ENCODE results near the gene SFT2D1. TPM values are rescaled to one million over a fixed set of nuclear protein-coding genes. Genes with fewer than 3 reads are reported as not detected.
"Not testable (repeated sequence)": the region's sequence is repeated elsewhere in the genome, so short reads cannot be mapped to it uniquely, and the experiment has no call there.

SFT2D1 gene
- total RNA-seq, 1 experiment from 2014 or later, result 88.2 TPM

DNA sequence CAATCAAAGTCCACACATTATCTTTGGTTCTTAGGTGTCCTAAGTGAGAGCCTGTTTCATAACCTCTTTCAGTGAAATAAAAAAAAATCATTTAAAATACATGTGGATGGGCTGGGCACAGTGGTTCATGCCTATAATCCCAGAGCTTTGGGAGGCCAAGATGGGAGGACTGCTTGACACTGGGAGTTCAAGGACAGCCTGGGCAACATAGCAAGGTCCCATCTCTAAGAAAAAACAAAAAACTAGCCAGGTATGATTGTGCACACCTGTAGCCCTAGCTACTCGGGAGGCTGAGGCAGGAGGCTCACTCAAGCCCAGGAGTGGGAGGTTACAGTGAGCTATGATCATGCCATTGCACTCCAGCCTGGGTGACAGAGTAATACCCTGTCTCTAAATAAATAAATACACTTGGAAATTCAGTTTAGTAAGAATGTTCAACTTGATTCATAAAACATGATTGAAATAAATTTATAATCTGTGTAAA is 36.8 kb upstream of the SFT2D1 start:
- no peaks in the 10 kb centered on the region for H3K27me3 ChIP-seq (replicated peaks)
- H3K4me3 ChIP-seq, result no peak overlapping the region
- H3K4me1 ChIP-seq (replicated peaks), result no peaks in the 10 kb centered on the region; the same call in 1 of the 2 replicates
- H3K9me3 ChIP-seq (replicated peaks), result no peaks in the 10 kb centered on the region
- peaks cover 6% of the 10 kb centered on the region for H3K36me3 ChIP-seq
- no peak for DNase-seq (ENCODE audit: low read depth in 1 of 2, low spot score in 2 of 2)
- H3K27ac ChIP-seq, result no peak overlapping the region

DNA sequence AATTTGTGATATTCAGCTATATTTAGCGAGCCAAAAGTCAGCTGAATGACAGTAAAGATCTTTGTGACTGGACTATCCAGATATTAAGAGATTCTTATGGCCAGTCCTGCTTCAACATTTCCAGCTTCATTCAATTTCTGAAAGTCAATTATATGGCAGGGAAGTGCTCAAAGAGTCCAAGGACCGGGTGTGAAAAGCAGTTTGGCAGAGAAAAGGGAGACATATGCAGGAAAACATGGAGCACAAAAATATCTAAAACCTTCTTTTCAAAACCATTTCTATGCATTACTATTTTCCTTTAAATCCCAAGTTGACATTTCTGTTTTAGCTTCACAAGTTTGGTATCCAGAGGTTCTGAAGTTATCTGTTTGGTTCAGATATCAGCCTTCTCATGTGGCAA is 35.4 kb upstream of the SFT2D1 start:
- Histone ChIP-seq H3K4me3 (no peak overlapping the region), H3K36me3 (no peaks in the 10 kb centered on the region), H3K27ac (no peak overlapping the region), H3K4me1 (replicated peaks) (no peaks in the 10 kb centered on the region; the same call in 1 of the 2 replicates), H3K27me3 (replicated peaks) (no peaks in the 10 kb centered on the region), H3K9me3 (replicated peaks) (no peaks in the 10 kb centered on the region)
- DNase-seq (ENCODE audit: low read depth in 1 of 2, low spot score in 2 of 2), result no peak

DNA sequence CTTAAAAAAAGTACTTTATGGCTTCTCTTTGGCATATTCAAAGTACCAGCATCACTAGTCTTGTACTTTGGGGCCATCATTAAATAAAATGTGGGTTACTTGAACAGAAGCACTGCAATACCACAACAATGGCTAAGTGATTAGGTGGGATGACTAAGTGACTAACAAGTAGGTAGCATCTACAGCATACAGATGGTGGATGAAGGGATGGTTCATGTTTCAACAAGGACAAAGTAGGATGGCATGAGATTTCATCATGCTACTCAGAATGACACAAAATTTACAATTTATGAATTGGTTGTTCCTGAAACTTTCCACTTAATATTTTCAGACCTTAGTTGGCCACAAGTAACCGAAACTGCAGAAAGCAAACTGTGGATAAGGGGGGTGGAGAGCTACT is 32.7 kb upstream of the SFT2D1 start:
- Histone ChIP-seq H3K27ac (no peak overlapping the region), H3K9me3 (replicated peaks) (no peaks in the 10 kb centered on the region), H3K36me3 (no peaks in the 10 kb centered on the region), H3K4me1 (replicated peaks) (no peaks in the 10 kb centered on the region; the same call in 1 of the 2 replicates), H3K27me3 (replicated peaks) (no peaks in the 10 kb centered on the region), H3K4me3 (no peak overlapping the region)
- no peak for DNase-seq (ENCODE audit: low read depth in 1 of 2, low spot score in 2 of 2)

DNA sequence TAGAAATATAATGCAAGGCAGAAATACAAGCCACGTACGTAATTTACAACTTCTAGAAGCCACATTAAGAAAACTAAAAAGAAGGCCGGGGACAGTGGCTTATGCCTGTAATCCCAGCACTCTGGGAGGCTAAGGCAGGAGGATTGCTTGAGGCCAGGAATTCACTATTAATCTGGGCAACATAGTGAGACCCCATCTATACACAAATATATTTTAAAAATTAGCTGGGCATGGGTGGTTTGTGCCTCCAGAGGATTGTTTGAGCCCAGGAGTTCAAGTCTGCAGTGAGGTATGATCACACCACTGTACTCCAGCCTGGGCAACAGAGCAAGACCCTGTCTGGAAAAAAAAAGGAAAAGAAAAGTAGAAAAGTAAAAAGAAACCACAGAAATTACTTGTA is 28.1 kb upstream of the SFT2D1 start:
- no peaks in the 10 kb centered on the region for H3K9me3 ChIP-seq (replicated peaks)
- H3K27me3 ChIP-seq (replicated peaks), result no peaks in the 10 kb centered on the region
- no peak overlapping the region for H3K4me3 ChIP-seq
- H3K27ac ChIP-seq, result no peak overlapping the region
- peaks cover 3% of the 10 kb centered on the region; the same call in 1 of the 2 replicates for H3K36me3 ChIP-seq
- H3K4me1 ChIP-seq (replicated peaks), result peaks cover 7% of the 10 kb centered on the region
- no peak for DNase-seq (ENCODE audit: low read depth in 1 of 2, low spot score in 2 of 2)

DNA sequence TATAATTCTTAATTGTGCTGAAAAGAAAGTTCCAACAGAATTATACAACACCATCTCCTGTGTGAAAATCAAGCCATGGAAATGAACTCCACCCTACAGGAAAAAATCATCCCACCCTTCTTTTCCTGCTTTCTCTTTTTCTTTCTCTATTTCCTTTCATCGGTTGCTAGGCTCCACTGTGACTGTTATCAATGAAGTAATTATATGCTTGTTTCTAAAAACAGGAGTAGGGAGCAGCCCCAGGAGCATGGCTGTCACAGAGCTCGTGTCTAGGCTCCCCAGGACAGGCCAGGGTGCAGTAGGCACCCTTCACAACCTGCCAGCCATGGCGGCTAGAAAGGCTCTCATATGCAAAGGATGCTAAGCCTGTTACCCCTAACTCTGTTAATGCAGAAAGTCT is 27.4 kb upstream of the SFT2D1 start:
- H3K36me3 ChIP-seq, result peaks cover 4% of the 10 kb centered on the region
- no peak overlapping the region for H3K4me3 ChIP-seq
- no peaks in the 10 kb centered on the region for H3K27me3 ChIP-seq (replicated peaks)
- H3K27ac ChIP-seq, result no peak overlapping the region
- DNase-seq (ENCODE audit: low read depth in 1 of 2, low spot score in 2 of 2), result no peak
- H3K9me3 ChIP-seq (replicated peaks), result no peaks in the 10 kb centered on the region
- H3K4me1 ChIP-seq (replicated peaks), result peaks cover 14% of the 10 kb centered on the region

DNA sequence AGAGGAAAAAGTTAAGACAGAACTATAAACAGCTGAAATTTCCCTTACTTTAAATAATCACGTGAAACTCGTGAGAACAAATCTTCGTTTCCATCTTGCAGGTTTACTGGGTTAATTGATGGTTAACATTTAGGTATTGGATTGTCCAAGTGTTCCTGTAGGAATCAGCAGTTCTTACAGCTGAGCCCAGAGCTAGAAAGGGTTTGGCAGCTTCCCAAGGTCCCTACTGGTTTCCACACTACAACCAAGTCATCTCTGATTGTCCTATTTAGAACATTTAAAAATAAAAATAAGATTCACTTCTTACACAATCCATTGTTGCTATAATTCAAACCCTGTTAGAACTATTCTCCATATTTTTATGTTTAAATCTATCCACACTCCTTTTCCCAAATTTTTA is 24.6 kb upstream of the SFT2D1 start:
- H3K27me3 ChIP-seq (replicated peaks), result no peaks in the 10 kb centered on the region
- no peaks in the 10 kb centered on the region for H3K9me3 ChIP-seq (replicated peaks)
- H3K36me3 ChIP-seq, result peaks cover 17% of the 10 kb centered on the region
- H3K4me3 ChIP-seq, result no peak overlapping the region
- H3K27ac ChIP-seq, result no peak overlapping the region
- DNase-seq (ENCODE audit: low read depth in 1 of 2, low spot score in 2 of 2), result no peak
- peaks cover 20% of the 10 kb centered on the region for H3K4me1 ChIP-seq (replicated peaks)

DNA sequence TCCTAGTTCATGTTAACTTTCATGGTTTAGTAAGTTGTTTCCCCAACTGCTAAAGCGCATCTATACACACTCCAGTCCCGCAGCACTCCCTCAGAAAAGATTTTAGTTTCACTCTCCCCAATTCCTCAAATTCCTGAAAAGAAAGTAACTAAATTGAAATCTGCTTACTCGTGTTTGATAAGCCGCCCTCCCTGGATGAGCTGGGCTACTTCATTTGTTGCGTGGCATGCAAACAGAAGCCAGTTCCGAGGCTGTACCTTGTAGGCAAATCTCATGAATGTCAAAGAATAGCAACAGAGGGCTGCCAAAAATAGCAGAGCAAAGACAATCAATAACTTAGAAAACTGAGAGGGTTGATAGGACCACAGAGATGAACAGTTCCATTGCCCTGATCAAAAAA is 23.5 kb upstream of the SFT2D1 start:
- Histone ChIP-seq H3K27me3 (replicated peaks) (no peaks in the 10 kb centered on the region), H3K36me3 (peaks cover 17% of the 10 kb centered on the region), H3K9me3 (replicated peaks) (no peaks in the 10 kb centered on the region), H3K4me3 (no peak overlapping the region), H3K4me1 (replicated peaks) (peaks cover 25% of the 10 kb centered on the region), H3K27ac (peak overlapping the region; percentile 85)
- peak; percentile 43 to 52 for DNase-seq (ENCODE audit: low read depth in 1 of 2, low spot score in 2 of 2)

DNA sequence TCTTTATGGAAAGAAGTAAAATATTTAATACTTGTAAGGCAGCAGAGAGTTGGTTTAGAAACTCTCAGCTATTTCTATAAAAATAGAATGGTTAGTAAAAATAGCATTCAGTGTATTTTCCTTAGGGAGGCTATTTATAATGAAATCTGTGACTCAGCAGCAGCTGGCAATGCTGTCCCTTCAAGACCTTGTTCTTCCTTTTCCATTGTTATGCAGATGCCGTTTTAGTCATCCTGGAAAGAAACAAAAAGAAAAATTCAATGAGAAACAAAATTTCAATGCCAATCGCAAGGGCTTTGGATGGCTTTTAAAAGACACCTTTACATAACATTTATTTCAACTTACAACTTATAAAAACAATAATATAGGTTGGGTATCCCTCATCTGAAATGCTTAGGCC is 22.9 kb upstream of the SFT2D1 start:
- DNase-seq (ENCODE audit: low read depth in 1 of 2, low spot score in 2 of 2), result peak in 1 of 2 experiments; percentile 63
- peak overlapping the region; percentile 85 for H3K27ac ChIP-seq

DNA sequence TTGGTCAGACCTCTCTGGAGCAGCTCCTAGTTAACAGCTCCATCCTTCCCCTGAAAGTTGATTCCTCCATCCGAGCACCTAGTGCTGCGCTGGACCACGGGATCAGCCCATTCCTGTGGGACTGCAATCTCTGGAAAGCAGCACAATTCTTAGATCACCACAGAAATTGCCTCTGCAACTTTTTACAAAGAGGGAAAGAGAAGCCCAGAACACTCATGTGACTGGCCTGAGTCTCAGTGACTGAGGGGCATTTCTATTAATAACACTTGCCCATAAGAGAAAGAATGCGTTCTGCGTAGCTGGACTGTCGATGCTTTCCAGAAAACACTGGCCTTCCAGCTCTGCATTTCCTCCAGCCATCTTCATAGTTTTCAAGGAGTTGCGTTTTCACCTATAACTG is 22.1 kb upstream of the SFT2D1 start:
- H3K9me3 ChIP-seq (replicated peaks), result no peaks in the 10 kb centered on the region
- no peak for DNase-seq (ENCODE audit: low read depth in 1 of 2, low spot score in 2 of 2)
- H3K4me3 ChIP-seq, result no peak overlapping the region
- peak overlapping the region; percentile 85 for H3K27ac ChIP-seq
- no peaks in the 10 kb centered on the region for H3K27me3 ChIP-seq (replicated peaks)
- peaks cover 34% of the 10 kb centered on the region for H3K4me1 ChIP-seq (replicated peaks)
- peaks cover 17% of the 10 kb centered on the region for H3K36me3 ChIP-seq

More for the DNA sequence above, 22.9 kb upstream of the SFT2D1 start:
- Histone ChIP-seq H3K4me3 (no peak overlapping the region), H3K9me3 (replicated peaks) (no peaks in the 10 kb centered on the region), H3K4me1 (replicated peaks) (peaks cover 31% of the 10 kb centered on the region), H3K36me3 (peaks cover 17% of the 10 kb centered on the region), H3K27me3 (replicated peaks) (no peaks in the 10 kb centered on the region)

DNA sequence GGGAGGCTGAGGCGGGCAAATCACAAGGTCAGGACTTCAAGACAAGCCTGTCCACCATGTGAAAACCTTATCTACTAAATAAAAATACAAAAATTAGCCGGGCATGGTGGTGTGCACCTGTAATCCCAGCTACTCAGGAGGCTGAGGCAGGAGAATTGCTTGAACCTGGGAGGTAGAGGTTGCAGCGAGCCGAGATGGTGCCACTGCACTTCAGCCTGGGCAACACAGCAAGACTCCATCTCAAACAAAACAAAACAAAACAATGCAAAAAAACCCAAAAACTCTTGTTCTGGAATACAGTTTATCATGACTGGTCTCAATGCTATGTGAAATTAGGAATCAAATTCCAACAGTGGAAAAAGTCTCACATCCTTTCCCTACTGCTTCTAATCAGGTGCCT is 20.1 kb upstream of the SFT2D1 start:
- H3K4me3 ChIP-seq; DNase-seq (ENCODE audit: low read depth in 1 of 2, low spot score in 2 of 2); H3K27me3 ChIP-seq (replicated peaks); H3K9me3 ChIP-seq (replicated peaks); H3K27ac ChIP-seq: not testable (repeated sequence)
- peaks cover 34% of the 10 kb centered on the region for H3K4me1 ChIP-seq (replicated peaks)
- peaks cover 17% of the 10 kb centered on the region for H3K36me3 ChIP-seq

DNA sequence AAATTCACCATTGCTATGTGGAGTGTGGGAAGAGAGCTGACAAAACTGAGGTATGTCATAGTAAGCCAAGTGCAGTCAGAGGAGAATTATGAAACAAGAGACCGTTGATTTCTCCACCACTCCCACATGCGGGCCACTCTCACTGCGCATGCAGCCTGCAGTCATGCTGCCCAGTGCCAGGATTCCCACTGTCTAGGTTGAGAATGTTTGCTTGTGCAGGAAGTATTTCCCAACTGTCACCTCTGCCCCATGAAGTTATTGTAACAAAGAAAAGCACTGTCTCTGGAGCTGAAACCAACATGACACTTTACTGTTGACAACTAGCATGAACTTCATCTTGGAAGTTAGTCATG is 18.7 kb upstream of the SFT2D1 start:
- H3K36me3 ChIP-seq, result peaks cover 13% of the 10 kb centered on the region
- peaks cover 33% of the 10 kb centered on the region for H3K4me1 ChIP-seq (replicated peaks)
- no peak overlapping the region for H3K27ac ChIP-seq
- H3K9me3 ChIP-seq (replicated peaks), result no peaks in the 10 kb centered on the region
- no peak for DNase-seq (ENCODE audit: low read depth in 1 of 2, low spot score in 2 of 2)
- no peaks in the 10 kb centered on the region for H3K27me3 ChIP-seq (replicated peaks)
- no peak overlapping the region for H3K4me3 ChIP-seq

DNA sequence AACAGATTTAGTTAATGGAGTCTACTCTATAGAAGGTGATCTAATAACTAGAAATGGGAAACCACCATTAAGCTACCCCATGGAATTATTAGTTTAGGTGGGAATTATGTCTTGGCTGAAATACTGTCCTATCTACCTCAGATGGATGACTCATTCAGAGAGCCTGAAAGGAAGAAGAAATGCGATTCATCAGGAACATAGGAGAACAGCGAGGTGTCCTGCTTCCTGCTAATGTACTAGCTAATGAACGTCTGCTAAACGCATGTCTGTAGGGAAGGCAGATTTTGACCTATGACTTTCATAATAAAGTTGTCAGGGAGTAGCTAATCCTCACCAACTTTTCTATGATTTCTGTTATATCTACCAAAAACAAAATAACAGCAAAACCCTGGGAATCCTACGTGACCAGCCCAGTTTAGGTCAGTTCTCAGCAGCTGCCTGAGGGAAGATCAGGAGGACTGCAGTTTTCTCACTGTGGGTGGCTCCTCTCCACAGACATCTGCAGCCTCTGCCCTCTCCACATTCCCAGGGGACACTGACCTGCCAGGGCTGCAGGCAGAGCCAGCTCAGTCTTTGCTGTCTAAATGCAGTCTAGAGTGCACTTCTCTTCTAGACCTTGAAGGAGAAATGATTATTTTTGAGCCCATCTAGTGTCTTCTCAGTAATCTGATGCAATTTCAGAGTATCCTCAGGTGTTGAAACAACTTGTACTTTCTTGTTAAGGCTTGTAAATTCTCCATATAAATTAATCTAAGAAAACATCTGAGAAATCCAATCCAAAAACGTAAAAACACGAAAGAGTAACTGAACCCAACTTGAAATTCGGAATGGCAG is 18.1 kb upstream of the SFT2D1 start:
- DNase-seq (ENCODE audit: low read depth in 1 of 2, low spot score in 2 of 2), result peak; percentile 27 to 52
- Histone ChIP-seq H3K36me3 (peaks cover 13% of the 10 kb centered on the region), H3K4me1 (replicated peaks) (peaks cover 27% of the 10 kb centered on the region), H3K27me3 (replicated peaks) (no peaks in the 10 kb centered on the region), H3K27ac (no peak overlapping the region), H3K9me3 (replicated peaks) (no peaks in the 10 kb centered on the region), H3K4me3 (no peak overlapping the region)

DNA sequence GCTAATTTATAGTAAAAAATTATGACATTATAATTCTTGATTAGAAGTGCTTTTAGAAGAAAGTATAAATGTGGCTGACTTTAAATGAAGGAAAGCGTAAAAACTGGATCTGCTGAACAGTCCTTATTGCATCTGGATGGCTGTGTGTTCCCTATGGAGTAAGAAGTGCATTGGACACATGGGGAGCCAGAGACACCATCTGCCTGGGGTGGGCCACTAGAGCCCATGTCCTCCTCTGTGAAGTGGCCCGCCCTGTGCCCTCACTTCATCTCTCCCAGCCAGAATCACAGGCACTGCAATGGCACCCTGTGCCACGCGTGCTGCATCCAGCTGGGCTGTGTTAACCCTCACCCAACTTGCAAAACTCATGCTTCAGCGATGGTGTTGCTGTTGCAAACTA is 13.2 kb upstream of the SFT2D1 start:
- peaks cover 7% of the 10 kb centered on the region for H3K4me1 ChIP-seq (replicated peaks)
- DNase-seq (ENCODE audit: low read depth in 1 of 2, low spot score in 2 of 2), result no peak
- H3K27ac ChIP-seq, result no peak overlapping the region
- H3K4me3 ChIP-seq, result no peak overlapping the region
- H3K27me3 ChIP-seq (replicated peaks), result no peaks in the 10 kb centered on the region
- H3K36me3 ChIP-seq, result no peaks in the 10 kb centered on the region
- H3K9me3 ChIP-seq (replicated peaks), result no peaks in the 10 kb centered on the region; the same call in 1 of the 2 replicates

DNA sequence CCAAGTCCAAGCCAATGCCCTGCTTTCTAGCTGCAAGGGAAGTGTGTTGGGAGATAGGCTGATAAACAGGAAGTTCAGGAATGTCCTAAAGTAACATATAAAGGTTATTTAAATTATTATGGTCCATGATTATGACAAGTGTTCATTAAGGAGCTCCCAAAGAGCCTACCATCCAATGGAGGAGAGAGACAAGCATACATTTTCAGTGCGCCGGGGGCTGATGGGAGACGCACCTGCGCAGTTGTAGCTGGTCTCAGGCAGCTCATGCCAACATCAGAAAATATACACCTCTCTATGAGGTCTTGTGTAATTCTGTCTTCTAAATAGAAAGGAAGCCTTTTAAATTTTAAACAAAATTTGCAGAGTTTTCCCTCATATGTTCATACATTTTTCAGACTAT is 12.6 kb upstream of the SFT2D1 start:
- Histone ChIP-seq H3K27me3 (replicated peaks) (no peaks in the 10 kb centered on the region), H3K4me3 (no peak overlapping the region), H3K27ac (no peak overlapping the region), H3K36me3 (no peaks in the 10 kb centered on the region), H3K4me1 (replicated peaks) (peaks cover under 1% of the 10 kb centered on the region), H3K9me3 (replicated peaks) (no peaks in the 10 kb centered on the region; the same call in none of the 2 replicates)
- no peak for DNase-seq (ENCODE audit: low read depth in 1 of 2, low spot score in 2 of 2)

Measured in SJSA1 (cell line).